NCI-H128 (cell line): ENCODE measurements around the gene DIRAS1.

ENCODE experiments used
- DNase-seq: peaks from one replicate; lab custom pipeline; 2025; ENCODE audit not compliant: unreplicated experiment; lab: John Stamatoyannopoulos, UW

DIRAS1 gene, protein sequence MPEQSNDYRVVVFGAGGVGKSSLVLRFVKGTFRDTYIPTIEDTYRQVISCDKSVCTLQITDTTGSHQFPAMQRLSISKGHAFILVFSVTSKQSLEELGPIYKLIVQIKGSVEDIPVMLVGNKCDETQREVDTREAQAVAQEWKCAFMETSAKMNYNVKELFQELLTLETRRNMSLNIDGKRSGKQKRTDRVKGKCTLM

DNA sequence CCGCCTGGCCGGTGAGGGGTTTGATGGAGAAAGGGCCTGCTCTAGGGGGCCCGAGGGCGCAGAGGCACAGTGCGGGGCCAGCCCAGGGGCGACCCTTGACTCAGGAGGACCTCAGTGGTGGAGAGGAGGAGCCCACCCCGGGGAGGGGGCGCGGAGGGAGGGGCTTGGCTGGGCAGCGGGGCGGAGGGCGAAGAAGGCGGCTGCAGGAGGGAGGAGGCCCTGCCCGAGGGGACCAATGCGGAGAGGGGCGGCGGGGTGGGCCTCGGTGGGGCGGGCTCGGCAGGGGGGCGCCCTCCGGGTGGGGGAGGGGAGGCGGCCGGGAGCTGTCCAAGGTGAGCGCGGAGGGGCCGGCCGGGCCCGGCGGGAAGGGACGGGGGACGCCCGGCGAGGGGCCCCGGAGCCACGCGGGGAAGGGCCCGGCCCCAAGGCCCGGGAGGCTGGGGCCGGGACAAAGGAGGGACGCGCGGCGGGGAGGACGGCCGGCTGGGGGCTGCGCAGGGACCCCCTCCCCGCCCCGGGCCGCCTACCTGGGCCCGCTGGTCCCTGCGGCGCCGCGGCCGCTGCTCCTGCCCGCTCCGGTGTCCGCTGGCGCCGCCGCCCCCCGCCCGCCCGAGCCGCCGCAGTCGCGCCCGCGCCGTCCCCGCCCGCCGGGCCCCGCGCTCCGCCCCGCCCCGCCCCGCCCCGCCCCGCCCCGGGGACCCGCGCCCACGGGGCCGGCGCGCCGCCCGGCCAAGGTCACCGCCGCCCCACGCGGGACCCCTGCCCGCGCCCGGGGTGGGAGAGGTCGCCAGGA is at the start of gene DIRAS1:
DIRAS1 (minus strand) TSS at position 596 of the 793 bp plus-strand sequence. CDS start 3,566 bp downstream, outside the sequence.
- no peak for DNase-seq

DNA sequence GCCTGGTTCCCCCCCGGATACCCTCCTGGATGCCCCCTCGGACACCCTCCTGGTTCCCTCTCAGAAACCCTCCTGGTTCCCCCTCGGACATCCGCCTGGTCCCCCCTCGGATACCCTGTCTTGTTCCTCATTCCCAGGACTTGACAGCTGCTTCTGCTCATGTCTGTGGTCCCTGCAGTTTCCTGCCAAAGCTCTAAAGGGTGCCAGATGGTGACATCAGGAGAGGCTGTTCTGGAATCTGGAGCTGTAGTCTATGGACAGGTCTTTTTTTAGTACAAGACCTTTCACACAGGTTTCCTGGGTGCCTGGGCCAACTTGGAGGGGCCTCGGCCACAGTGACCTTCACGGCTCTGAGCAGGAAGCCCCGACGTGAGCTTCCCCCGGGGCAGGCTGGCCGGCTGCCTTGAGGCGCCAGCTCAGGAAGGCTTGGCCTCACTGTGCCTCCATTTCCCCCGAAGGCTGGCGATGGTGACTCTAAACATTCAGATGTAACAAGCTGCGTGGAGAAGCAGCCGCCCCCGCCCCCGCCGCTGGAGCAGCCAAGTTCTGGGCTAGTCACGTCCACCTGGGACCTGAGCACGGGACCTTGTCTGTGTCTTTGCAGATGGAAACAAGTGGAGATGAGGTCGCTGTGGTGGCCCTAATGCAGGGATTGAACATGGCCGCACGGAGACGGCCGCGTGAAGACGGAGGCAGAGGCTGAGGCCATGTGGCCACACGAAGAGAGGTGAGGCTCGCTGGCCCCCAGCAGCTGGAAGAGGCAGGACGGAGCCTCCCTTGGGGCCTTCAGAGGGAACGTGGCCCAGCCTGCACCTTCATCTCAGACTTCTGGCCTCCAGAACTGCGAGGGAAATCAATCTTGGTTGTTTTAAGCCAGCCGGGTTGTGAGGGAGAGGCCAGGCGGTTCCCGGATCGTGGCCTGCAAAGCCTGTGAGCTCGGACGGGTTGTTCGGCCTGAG is 49.2 kb upstream of the DIRAS1 start:
- no peak for DNase-seq

DNA sequence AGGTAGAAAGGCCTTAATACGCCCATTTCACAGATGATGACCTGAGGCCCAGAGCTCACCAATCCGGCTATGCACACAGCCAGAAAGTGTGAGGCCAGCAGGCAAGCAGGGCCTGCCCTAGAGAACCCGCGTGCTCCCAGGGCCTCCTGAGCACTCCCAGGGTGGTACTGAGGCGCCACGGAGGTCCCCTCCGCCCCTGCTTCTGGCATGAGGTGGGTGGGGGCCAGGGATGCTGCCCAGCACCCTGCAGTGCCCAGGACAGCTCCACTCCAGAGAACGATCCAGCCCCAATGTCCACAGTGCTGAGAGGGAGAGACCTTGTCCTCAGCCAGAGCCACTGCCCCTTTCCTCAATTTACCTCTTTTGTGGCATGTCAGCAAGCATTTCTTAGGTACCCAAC is 48.0 kb upstream of the DIRAS1 start:
- no peak for DNase-seq

DNA sequence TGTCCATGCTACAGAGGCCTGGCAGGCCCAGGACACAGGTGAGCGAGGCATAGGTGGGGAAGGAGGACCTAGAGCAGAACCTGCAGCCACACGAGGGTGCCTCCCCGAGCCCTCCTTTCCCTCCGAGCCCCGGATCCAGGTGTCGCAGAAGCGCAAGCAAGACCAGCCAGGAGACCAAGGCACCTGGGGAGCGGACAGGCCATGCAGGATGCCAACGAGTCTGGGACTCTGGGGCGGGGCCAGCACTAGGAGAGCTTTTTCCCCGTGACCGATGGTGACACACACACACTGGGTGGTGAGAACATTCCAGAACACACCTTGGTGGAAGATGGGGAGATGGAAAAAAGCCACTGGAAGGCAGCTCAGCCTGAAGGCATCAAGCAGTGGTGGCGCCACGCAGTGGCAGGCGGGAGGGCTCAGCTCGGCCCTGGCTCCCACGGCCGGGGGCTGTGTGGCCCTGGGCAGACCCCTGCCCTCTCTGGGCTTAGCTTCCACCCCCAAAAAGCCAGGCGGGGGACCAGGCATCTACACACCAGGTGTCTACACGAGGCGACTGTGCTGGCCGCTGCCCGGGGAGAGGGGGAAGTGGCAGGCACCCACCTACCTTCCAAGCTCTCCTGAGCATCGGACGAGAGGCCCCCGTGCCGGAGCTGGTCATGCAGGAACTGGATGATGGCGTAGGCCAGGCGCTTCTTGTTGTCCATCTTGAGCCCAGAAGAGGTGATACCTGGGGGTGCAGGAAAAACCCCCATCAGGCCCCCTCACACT is 47.4 kb upstream of the DIRAS1 start:
- DNase-seq, result no peak

DNA sequence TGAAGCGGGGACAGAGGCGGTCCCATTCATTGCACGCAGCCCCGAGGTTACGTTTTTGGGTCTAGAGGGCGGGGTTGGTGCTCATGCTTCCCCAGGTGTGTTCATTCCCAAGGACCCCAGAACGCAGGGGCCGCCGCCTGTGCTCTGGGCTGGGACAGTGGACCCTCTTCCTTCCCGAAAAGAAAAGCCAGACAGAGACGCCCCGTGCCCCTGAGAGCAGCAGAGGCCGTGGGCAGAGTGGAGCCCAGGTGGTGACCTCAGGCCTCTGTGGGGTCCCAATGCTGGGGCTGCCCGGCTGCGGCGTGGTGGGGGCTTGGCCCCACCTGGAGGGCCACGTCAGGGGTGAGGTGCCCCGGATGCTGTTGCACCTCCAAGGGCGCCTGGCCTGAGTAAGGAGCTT is 46.5 kb upstream of the DIRAS1 start:
- DNase-seq, result no peak

- DNase-seq, result no peak
These were observed 45.6 kb upstream of the DIRAS1 start for GRCh38 chr19:2766594-2767372.

DNA sequence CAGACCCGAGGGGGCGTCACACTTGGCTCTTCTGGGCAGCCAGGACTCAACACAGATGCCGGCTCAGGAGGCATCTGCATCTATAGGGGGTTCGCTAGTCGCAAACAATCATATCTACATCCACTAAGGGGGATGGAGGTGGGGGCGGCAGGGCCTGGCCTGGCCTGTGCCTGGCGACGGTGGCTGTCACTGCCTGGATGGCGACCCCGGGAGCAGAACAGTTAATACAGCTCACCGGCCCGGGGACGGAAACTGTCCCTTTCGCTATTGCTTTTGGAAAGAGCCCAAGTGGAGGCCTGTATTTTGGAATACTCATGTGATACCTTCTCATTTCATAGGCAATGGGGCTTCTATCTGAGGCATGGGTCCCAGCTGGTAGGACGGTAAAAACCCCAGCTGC is 44.2 kb upstream of the DIRAS1 start:
- DNase-seq, result no peak

DNA sequence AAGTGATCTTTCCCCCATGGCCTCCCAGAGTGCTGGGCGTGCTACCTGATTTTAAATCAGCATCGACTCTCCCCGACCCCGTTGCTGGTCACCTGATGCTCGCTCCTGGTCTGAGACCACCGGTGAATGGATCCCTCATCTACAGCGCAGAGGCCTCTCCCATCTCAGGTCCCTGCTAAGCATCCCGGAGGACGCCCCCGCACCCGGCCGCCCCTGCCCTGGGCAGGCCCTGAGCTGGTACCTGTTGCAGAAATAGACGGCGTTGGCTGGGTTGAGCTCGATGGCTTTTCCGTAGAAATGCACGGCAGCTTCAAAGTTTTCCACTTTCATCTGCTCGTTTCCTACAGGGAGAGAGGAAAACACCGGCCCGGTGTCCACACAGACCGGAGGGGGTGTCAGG is 43.8 kb upstream of the DIRAS1 start:
- DNase-seq, result no peak

- no peak for DNase-seq
These were observed 42.5 kb upstream of the DIRAS1 start for GRCh38 chr19:2763687-2764086.

GRCh38 chr19:2762783-2763496 is 41.8 kb upstream of the DIRAS1 start:
- no peak for DNase-seq

- no peak for DNase-seq
These were observed 41.0 kb upstream of the DIRAS1 start for GRCh38 chr19:2761876-2762782.

DNA sequence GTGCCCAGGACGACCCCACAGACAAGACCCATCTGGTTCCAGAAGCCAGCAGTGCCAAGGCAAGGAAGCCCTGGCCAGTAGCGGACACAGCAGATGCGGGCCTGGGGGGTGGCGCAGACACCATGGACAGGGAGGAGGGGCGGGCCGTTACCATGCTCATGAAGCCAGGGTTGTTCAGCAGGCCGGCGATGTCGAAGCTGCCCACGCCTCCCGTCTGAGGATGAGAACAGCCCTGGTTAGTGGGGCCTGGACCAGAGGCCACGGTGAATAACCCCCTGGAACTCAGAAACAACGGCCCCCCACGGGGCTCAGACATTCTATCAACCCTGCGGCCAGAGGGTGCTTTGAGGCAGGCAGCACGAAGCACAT is 40.1 kb upstream of the DIRAS1 start:
- no peak for DNase-seq

GRCh38 chr19:2759965-2760364 is 38.8 kb upstream of the DIRAS1 start:
- DNase-seq, result no peak

DNA sequence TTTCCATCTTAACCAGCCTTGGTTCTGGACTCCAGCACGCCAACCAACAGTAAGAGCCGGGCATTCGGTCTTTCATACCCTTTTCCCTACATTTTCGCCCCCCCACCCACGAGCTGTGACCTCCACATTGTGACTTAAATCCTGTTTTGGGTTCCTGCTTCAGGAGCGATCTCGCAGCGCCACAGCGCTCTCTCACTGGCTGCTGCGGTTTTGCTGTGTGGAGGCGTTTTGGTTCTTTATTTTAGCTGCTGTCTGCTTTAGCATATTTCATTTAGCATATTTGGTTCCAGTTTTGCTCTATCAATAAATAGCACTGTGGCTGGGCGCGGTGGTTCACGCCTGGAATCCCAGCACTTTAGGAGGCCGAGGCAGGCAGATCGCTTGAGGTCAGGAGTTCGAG is 38.2 kb upstream of the DIRAS1 start:
- no peak for DNase-seq

GRCh38 chr19:2758601-2759313 is 37.6 kb upstream of the DIRAS1 start:
- no peak for DNase-seq

DNA sequence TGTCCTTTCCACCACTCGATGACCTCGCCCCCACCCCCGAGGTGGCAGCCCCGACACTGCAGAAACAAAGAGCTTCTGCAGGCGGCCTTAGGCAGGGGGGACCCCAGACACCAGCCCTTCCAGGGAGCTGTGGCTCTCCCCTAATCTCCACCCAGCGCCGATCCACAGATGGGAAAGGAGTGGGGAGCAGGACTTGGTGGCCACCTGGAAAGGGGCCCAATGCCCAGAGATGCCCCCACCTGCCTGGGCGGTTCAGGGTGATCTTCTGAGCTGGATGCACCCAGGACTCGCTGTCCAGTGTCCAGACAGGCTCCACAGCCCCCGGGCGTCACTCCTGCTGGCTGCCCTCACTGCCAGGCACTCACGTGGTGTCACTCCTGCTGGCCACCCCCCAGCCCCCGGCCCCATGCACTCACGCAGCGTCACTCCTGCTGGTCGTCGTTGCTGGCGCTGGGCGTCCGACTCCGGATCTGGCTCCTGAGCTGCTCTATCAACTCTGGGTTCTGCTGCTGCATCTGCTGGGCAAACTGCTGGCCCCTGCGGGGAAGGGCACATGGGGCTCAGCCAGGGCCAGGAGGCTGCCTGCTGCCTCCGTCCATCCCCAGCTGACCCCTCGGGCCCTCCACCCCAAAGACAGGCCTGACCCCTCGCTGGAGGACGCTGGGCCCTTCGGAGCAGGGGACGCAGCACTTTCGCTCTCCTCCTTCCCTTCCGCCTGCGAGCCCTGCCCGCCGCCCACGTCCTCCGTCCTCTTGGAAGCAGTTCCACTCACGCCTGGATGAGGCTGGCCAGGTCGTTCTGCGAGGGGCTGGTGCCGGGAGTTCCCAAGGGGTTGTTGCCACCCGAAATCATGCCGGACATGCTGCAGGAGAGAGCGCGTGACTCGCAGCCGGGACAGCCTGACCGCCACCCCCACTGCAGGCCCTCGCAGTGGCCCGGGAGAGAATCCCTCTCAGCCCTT is 36.0 kb upstream of the DIRAS1 start:
- no peak for DNase-seq

- DNase-seq, result no peak
These were observed 35.3 kb upstream of the DIRAS1 start for GRCh38 chr19:2756477-2756876.
